Right lobe of liver (tissue), 4 donors: Measurements from ENCODE around the gene ZNF117.

Experiments used
- CTCF ChIP-seq, 4 donors: fragments of 200-600 bp in 3 of 4; fragments of 450-650 bp in 1 of 4; IDR thresholded peaks; one replicate each; pipeline versions ENCODE4 v1.5.1 to v1.8.0; 2016 to 2022; ENCODE audit warnings: antibody characterized with exemption in 4 of 4, mild to moderate bottlenecking in 2 of 4
- POLR2A ChIP-seq: fragments of 450-650 bp; IDR thresholded peaks from one replicate; pipeline ENCODE4 v1.6.1; 2017; ENCODE audit warnings: antibody characterized with exemption, mild to moderate bottlenecking
- donor health status: DM: no; HTN: no; CAD: no.
- donor health status: DM: no; HTN: no; CAD: no.
- donor health status: DM: no; HTN: yes; CAD: no.

GRCh38 chr7:64946772-64947171, 44.1 kb downstream of the ZNF117 start:
- TF ChIP-seq CTCF (IDR thresholded peaks at IDR 0.05) (no peak), POLR2A (no peak)
